Omental fat pad (tissue), 4 donors: ENCODE results near the gene ELFN1. TPM values are rescaled to one million over a fixed set of nuclear protein-coding genes. Genes with fewer than 3 reads are reported as not detected.

Experiments used
- ATAC-seq: fragments of 150-250 bp; one replicate; pipeline ENCODE4 v1.9.1; 2016; ENCODE audit warnings: mild to moderate bottlenecking, moderate library complexity; ENCODE audit not compliant: low FRiP score
- DNase-seq: peaks from one replicate; pipeline ENCODE4 v3.0.0-alpha.2; 2019; ENCODE audit warnings: low spot score
- total RNA-seq, 4 donors: library from RNA; depleted of rRNA; stranded (reverse); fragments of >200 nt; gene quantifications; one replicate each; pipeline ENCODE4 v1.1.0, GENCODE V29; 2016
- TF ChIP-seq, protein P1 (sequence below), 3 donors: fragments of 450-650 bp; IDR thresholded peaks; one replicate each; pipeline ENCODE4 v1.5.1; 2016 to 2017; ENCODE audit warnings: antibody characterized with exemption in 3 of 3, mild to moderate bottlenecking in 3 of 3, moderate library complexity in 2 of 3

The ELFN1 gene
- total RNA-seq, 4 donors from 2014 or later = 3.8 to 6.0 (median 4.1) TPM

DNA sequence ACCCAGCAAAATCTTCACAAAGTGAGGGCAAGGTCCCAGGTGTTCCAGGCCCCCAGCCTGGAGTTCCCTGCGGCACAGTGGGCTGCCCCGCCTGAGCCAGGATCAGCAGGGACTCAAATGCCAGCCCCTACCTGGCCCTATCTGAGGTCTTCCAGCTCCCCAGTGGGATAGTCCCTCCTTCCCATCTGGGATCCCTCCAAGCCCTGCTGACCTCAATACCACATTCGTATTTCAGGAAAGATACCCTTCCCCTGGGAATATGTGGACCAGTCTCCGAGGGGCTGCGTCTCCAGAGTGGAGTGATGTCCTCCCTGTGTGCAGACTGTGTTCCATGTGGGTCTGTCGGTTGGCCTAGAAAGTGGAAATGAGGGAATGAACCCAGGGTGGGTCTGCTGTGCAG lies 40.9 kb downstream of the ELFN1 start:
- TF ChIP-seq, protein P1, sequence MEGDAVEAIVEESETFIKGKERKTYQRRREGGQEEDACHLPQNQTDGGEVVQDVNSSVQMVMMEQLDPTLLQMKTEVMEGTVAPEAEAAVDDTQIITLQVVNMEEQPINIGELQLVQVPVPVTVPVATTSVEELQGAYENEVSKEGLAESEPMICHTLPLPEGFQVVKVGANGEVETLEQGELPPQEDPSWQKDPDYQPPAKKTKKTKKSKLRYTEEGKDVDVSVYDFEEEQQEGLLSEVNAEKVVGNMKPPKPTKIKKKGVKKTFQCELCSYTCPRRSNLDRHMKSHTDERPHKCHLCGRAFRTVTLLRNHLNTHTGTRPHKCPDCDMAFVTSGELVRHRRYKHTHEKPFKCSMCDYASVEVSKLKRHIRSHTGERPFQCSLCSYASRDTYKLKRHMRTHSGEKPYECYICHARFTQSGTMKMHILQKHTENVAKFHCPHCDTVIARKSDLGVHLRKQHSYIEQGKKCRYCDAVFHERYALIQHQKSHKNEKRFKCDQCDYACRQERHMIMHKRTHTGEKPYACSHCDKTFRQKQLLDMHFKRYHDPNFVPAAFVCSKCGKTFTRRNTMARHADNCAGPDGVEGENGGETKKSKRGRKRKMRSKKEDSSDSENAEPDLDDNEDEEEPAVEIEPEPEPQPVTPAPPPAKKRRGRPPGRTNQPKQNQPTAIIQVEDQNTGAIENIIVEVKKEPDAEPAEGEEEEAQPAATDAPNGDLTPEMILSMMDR (IDR thresholded peaks at IDR 0.05) = no peak
- DNase-seq (no peak), ATAC-seq (no peak)

DNA sequence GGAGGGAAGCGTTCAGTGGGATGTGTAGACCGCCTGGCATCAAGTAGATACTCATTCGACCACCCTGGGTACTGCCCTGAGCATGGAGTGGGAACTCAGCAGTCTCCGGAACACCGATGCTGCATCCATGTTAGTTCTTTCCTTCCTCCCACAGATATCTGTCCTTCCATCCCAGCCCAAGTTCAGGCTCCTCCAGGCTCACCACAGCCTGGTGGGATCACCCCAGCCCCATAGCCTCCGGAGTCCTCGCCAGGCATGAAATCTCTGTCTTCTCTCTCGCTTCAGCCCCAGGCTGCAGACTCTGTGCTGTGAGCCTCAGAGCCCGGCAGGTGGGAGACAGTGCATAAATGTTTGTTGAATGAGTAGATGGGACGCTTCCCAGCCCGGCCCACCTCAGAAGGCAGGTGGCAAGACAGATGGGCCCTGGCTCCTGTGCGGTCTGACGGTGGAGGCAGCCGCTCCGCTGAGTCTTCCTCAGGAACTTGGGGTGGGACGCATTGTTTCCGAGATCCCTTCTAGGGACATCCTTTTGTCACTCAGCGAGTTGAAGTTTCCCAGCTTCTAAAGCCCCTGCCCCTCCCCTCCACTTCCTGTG lies 42.9 kb downstream of the ELFN1 start:
- DNase-seq (no peak), ATAC-seq (no peak)
- TF ChIP-seq, protein P1 (IDR thresholded peaks at IDR 0.05) = no peak

DNA sequence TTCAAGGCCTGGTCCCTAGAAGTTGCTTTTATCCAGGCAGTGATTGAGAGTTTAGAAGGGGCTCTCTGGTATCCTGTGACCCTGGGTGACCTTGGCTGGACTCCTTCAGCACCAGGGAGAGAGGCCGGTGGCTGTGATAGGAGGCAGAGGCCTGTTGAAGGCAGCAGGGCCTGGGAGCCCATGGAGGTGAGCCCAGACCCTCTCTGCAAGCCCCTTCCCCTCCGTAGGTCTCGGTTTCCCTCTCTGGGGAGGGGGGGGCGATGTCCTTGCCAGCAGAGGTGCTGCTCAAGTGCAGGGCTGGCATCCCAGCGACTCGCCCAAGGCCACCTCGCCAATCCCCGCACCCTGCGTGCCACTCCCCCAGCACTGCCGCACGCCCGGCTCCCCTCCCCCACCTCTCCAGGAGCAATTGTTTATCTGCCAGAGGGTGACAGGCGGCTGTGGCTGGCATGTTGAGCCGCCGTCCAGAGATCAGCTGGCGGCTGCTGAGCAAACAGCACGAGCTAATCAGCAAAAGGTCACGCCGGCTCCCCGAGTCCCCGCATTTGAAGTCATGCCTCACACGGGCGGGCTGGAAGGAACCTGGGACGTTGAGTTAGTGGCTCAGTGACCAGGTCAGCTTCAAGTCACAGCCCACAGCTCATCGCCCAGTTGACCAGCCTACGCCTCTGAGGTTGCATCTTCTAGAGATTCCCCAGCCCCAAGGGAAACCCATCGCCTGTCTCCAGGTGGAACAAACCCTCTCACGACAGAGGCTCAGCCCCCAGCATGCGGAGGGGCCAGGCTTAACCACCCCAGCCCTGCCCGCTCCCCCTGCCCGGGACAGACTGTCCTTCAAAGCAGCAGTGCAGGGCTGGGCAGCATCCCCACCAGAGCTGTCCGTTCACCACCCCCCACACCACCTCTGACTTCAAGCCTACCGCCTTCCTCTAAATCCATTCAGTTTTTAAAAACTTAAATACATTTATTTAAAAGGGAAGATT lies 43.7 kb downstream of the ELFN1 start:
- TF ChIP-seq, protein P1 (IDR thresholded peaks at IDR 0.05) = no peak
- ATAC-seq (no peak), DNase-seq (no peak)

DNA sequence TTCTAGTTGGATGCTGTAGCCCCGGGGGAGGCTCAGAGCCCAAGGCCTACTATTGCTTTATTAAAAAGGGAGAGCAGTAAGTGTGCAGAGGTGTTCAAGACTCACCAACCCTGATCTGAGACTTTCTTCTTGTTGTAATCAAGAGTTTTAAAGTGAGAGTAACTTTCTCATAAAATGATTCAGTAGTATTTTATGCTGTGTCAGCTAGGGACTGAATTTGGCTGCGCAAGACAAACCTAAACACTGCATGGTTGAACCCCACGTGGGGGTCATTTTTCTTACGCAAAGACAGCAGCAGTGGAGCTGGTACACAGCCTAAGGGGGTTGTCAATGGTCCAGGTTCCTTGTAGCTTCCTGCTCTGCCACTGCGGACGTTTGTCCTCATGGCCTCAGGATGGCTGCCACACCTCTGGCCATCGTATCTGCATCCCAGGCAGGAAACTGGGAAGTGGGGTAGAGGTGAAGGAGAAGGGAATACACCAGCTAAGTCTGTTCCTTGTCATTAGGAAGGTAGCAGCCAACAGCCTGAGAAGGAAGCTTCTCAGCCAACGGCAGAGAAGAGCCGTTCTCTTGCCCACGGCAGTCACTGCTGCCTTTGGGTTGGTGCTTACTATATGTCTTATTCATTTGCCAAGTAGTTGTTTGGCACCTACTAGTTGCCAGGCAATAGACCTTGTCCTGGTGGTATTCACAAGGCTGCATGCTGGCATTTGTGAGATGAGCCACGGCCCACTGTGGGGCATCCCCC lies 44.7 kb downstream of the ELFN1 start:
- DNase-seq = no peak
- TF ChIP-seq, protein P1 (IDR thresholded peaks at IDR 0.05) = no peak
- ATAC-seq = no peak

DNA sequence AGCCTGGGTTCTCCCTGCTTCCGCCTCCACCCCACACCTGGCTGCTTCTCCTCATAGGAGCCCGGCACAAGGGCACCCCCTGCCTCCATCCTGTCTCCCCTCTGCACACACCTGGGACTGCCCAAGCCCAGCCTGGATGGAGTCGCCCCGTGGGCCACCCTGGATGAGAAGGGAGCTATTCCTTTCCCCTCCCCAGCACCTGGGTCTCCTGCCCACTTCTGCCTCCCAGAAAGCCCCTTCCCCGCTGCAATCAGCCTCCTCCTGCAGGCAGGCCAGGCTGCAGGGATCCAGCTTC lies 45.2 kb downstream of the ELFN1 start:
- ATAC-seq (no peak), DNase-seq (no peak)
- TF ChIP-seq, protein P1 (IDR thresholded peaks at IDR 0.05) = no peak

DNA sequence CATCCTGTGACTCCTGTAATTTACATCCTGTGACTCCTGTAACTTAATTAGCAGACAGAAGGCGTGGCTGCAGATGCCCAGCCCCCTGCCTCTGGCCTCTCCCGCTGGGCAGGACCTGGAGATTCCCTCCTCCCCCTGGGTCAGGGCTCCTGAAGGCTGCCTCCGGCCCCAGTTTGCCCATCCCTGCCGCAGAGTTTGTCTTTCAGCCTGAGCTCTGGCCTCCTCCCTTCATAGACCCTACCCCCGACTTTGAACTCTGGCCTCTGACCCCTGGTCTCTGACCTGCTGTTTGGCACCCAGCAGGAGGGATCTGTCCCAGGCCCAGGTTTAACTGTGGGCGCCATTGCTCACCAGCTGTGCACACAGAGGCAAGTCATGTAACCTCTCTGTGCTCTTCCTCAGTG lies 45.6 kb downstream of the ELFN1 start:
- no peak for DNase-seq
- TF ChIP-seq, protein P1 (IDR thresholded peaks at IDR 0.05) = no peak
- no peak for ATAC-seq
